Measurements from ENCODE around the gene CNOT2. TPM values are rescaled to one million over a fixed set of nuclear protein-coding genes. Genes with fewer than 3 reads are reported as not detected.

CNOT2 gene
- total RNA-seq, 1 experiment from 2014 or later, result 82.9 TPM

- Histone ChIP-seq H2BK20ac (ENCODE audit: low read depth, low read length, poor library complexity, severe bottlenecking) (no peak overlapping the region), H3K9me3 (ENCODE audit: control insufficient read depth, low read depth, low read length) (no peaks in the 10 kb centered on the region), H2BK5ac (ENCODE audit: insufficient read length, low read length) (no peak overlapping the region), H3T11ph (ENCODE audit: low read length) (no peak overlapping the region), H3K27me3 (ENCODE audit: insufficient read depth, low read length) (no peaks in the 10 kb centered on the region), H2AK5ac (ENCODE audit: insufficient read length, low read length) (no peak overlapping the region), H4K5ac (ENCODE audit: insufficient read length, low read depth, low read length) (no peak overlapping the region), H3K14ac (ENCODE audit: insufficient read depth, low read length) (no peak overlapping the region), H3K23ac (ENCODE audit: insufficient read length, low read depth, low read length) (no peak overlapping the region), H3K4me1 (ENCODE audit: insufficient read depth, low read length) (peaks cover 3% of the 10 kb centered on the region; the same call in 1 of the 2 replicates), H3K79me2 (ENCODE audit: insufficient read depth, low read length) (peaks cover 49% of the 10 kb centered on the region), H2BK12ac (ENCODE audit: insufficient read length, low read depth, low read length) (no peak overlapping the region), H2BK120ac (ENCODE audit: low read depth, low read length, poor library complexity, severe bottlenecking) (no peak overlapping the region), H3K18ac (ENCODE audit: insufficient read length, low read depth, low read length) (no peak overlapping the region), H4K91ac (ENCODE audit: insufficient read length, low read depth, low read length) (no peak overlapping the region), H3K4ac (ENCODE audit: low read depth, low read length) (no peak overlapping the region), H2AFZ (ENCODE audit: low read length) (no peak overlapping the region), H3K27ac (ENCODE audit: insufficient read length, low read depth, low read length) (no peak overlapping the region), H4K20me1 (ENCODE audit: control insufficient read depth, insufficient read depth, insufficient read length) (no peaks in the 10 kb centered on the region), H3K4me2 (ENCODE audit: insufficient read depth, insufficient read length, low read length) (no peak overlapping the region), H3K56ac (ENCODE audit: insufficient read length, low read depth, low read length) (no peak overlapping the region), H2BK15ac (ENCODE audit: low read depth, low read length) (no peak overlapping the region), H3K79me1 (ENCODE audit: insufficient read depth, low read depth, low read length, poor library complexity, severe bottlenecking) (no peaks in the 10 kb centered on the region), H3K23me2 (ENCODE audit: insufficient read length, low read depth, low read length, poor library complexity, severe bottlenecking) (no peaks in the 10 kb centered on the region), H3K9ac (ENCODE audit: extremely low read depth, insufficient read length, low read length) (no peak overlapping the region), H4K8ac (replicated peaks; ENCODE audit: insufficient read length, low read depth, low read length) (no peak overlapping the region)
- H3K4me3 Mint-ChIP-seq, result 0 out of 5 replicates have a peak overlapping the region, but pooled peaks of 1 of the 2 experiments have one; percentile 0
- no CpG with 5 or more reads among the region's 2 CpGs for WGBS (ENCODE audit: extremely low coverage, insufficient read length, low lambda C conversion rate)
- H3K36me3 Mint-ChIP-seq (ENCODE audit: insufficient read depth in 1 of 3, low read depth in 3 of 3), result peaks cover 0 to 4% (median 2%) of the 10 kb centered on the region in 3 experiments; a peak in 3 of 7 replicates
- no peak for TF ChIP-seq CTCF (conservative IDR thresholded peaks at IDR 0.05)
- H3K27ac Mint-ChIP-seq, result no peak overlapping the region; a peak in 2 of 7 replicates
- DNase-seq, result no peak
- peaks cover 47 to 53% of the 10 kb centered on the region in 2 experiments for H3K4me1 Mint-ChIP-seq
- no peaks in the 10 kb centered on the region for H3K9me3 Mint-ChIP-seq
- H3K27me3 Mint-ChIP-seq (ENCODE audit: low read depth), result no peaks in the 10 kb centered on the region; the same call in 1 of the 2 replicates
These were observed 8.0 kb downstream of the CNOT2 start for GRCh38 chr12:70251226-70251625.

Measured in H9 (cell line).